Activated CD4-positive, alpha-beta T cell treated with anti-CD3 and anti-CD28 coated beads, Interleukin-2, amount 50 U/mL, for 4 hours (primary cell): Measurements from ENCODE around the gene ZNF284.

Experiments used
- DNase-seq, 2 experiments: peaks; one replicate each; pipeline ENCODE4 v3.0.0-alpha.2; 2020

The ZNF284 gene

GRCh38 chr19:44071824-44072542 is at the start of gene ZNF284:
Gene ZNF284, plus strand, starts transcription at chr19:44072159. Its CDS starts 4,231 bp downstream, at chr19:44076390.
- peak; percentile 80 for DNase-seq

- DNase-seq = no peak
These were observed 47.1 kb upstream of the ZNF284 start for GRCh38 chr19:44024900-44025216.

- DNase-seq = peak; percentile 72 to 79
These were observed 46.6 kb upstream of the ZNF284 start, which contains the start of gene ZNF222 for GRCh38 chr19:44025217-44025936. Gene ZNF222, plus strand, starts transcription at chr19:44025379. Its CDS starts 58 bp downstream, at chr19:44025437.

- DNase-seq = no peak
These were observed 45.3 kb upstream of the ZNF284 start for GRCh38 chr19:44026622-44027021.

GRCh38 chr19:44032001-44032610 is 39.9 kb upstream of the ZNF284 start:
- no peak for DNase-seq

- DNase-seq = no peak
These were observed 29.8 kb upstream of the ZNF284 start for GRCh38 chr19:44042147-44042546.

GRCh38 chr19:44050740-44051649 is 21.0 kb upstream of the ZNF284 start:
- peak in 1 of 2 experiments; percentile 1 for DNase-seq

GRCh38 chr19:44051650-44052402 is 20.1 kb upstream of the ZNF284 start, which contains the start of gene ZNF223:
Gene ZNF223, plus strand, starts transcription at chr19:44052036. Its CDS starts 3,141 bp downstream, at chr19:44055177.
- DNase-seq = peak; percentile 50 to 56

GRCh38 chr19:44055870-44056269 is 16.1 kb upstream of the ZNF284 start:
- DNase-seq = no peak

GRCh38 chr19:44059229-44059628 is 12.7 kb upstream of the ZNF284 start:
- no peak for DNase-seq

GRCh38 chr19:44061038-44061437 is 10.9 kb upstream of the ZNF284 start:
- no peak for DNase-seq

- DNase-seq = no peak
These were observed 5.7 kb upstream of the ZNF284 start for GRCh38 chr19:44066305-44066704.

GRCh38 chr19:44069415-44069814 is 2.5 kb upstream of the ZNF284 start:
- no peak for DNase-seq

- DNase-seq = no peak
These were observed 813 bp downstream of the ZNF284 start for GRCh38 chr19:44072543-44073401.

- DNase-seq = no peak
These were observed 4.4 kb downstream of the ZNF284 start for GRCh38 chr19:44076325-44076724.

GRCh38 chr19:44092108-44092507 is 20.1 kb downstream of the ZNF284 start:
- DNase-seq = no peak

- DNase-seq = peak; percentile 73 to 74
These were observed 22.2 kb downstream of the ZNF284 start, which contains the start of gene ZNF224 for GRCh38 chr19:44093931-44094765. Gene ZNF224, plus strand, starts transcription at chr19:44094361. Its CDS starts 3,513 bp downstream, at chr19:44097874.

- no peak for DNase-seq
These were observed 35.8 kb downstream of the ZNF284 start for GRCh38 chr19:44107751-44108150.

GRCh38 chr19:44109458-44109857 is 37.5 kb downstream of the ZNF284 start:
- DNase-seq = no peak
